SK-N-SH (cell line): ENCODE data around the gene CCT6A.
A peak's percentile ranks its signal among the peaks of the same experiment; 100 is the strongest.

Source experiments
- CTCF ChIP-seq: fragments of 200-600 bp; sonication (generic); IDR thresholded peaks from 2 replicates; pipeline ENCODE4 v1.6.1; 2017; ENCODE audit warnings: antibody characterized with exemption, mild to moderate bottlenecking, moderate library complexity
- EP300 ChIP-seq, 2 experiments: IDR thresholded peaks; 2 replicates each; pipeline versions ENCODE4 v1.4.0 to v1.6.1; 2012; ENCODE audit warnings: borderline replicate concordance in 1 of 2, low read depth in 1 of 2, low read length in 1 of 2
- FOXJ3 ChIP-seq: sonication (generic); formaldehyde crosslinking; IDR thresholded peaks from 2 replicates; pipeline ENCODE4 v1.5.1; 2020; ENCODE audit warnings: mild to moderate bottlenecking, missing genetic modification reagents
- GATA2 ChIP-seq: sonication (generic); formaldehyde crosslinking; IDR thresholded peaks from 2 replicates; pipeline ENCODE4 v1.5.0; 2020; ENCODE audit warnings: mild to moderate bottlenecking, missing genetic modification reagents
- JUND ChIP-seq: IDR thresholded peaks from 2 replicates; pipeline ENCODE4 v1.4.0; 2012
- TAF1 ChIP-seq: IDR thresholded peaks from 2 replicates; pipeline ENCODE4 v1.6.1; 2012; ENCODE audit warnings: low read depth, mild to moderate bottlenecking, low read length, moderate library complexity, borderline replicate concordance
- USF2 ChIP-seq: fragments of 150-350 bp; IDR thresholded peaks from 2 replicates; pipeline ENCODE4 v1.6.1; 2017; ENCODE audit warnings: antibody characterized with exemption, low read length, low read depth, borderline replicate concordance
- ZBTB33 ChIP-seq: IDR thresholded peaks from 2 replicates; pipeline ENCODE4 v1.4.0; 2012; ENCODE audit warnings: low read depth, borderline replicate concordance

- no peak for TF ChIP-seq FOXJ3 (CRISPR knock-in tag)
- TF ChIP-seq CTCF, result no peak
- peak; percentile 86 for TF ChIP-seq JUND
- TF ChIP-seq TAF1, result no peak
- TF ChIP-seq ZBTB33, result no peak
- no peak for TF ChIP-seq GATA2
- peak in 1 of 2 experiments; percentile 78; a peak in 1 of 4 replicates for TF ChIP-seq EP300 (IDR thresholded peaks at IDR 0.05; ENCODE audit: borderline replicate concordance in 1 of 2, low read depth in 1 of 2, low read length in 1 of 2)
- TF ChIP-seq USF2, result no peak
These were observed 46.1 kb downstream of the CCT6A start for GRCh38 chr7:56097700-56098099.
